Upper lobe of right lung (tissue), 1 donor: ENCODE results near the gene SYNJ2. TPM values are rescaled to one million over a fixed set of nuclear protein-coding genes. Genes with fewer than 3 reads are reported as not detected.

Source experiments
- ATAC-seq: fragments of 200-7000 bp; cut with Tn5 transposase; one replicate; pipeline ENCODE4 v1.9.1; 2020; ENCODE audit warnings: mild to moderate bottlenecking, moderate library complexity
- DNase-seq: peaks from one replicate; pipeline ENCODE4 v3.0.0-alpha.2; 2020
- H3K27ac ChIP-seq: fragments of 200-600 bp; one replicate; pipeline ENCODE4 v1.8.0; 2022
- H3K27me3 ChIP-seq: fragments of 200-600 bp; one replicate; pipeline ENCODE4 v1.8.0; 2022; ENCODE audit warnings: mild to moderate bottlenecking
- H3K36me3 ChIP-seq: fragments of 200-600 bp; one replicate; pipeline ENCODE4 v1.8.0; 2022
- H3K4me1 ChIP-seq: fragments of 200-600 bp; one replicate; pipeline ENCODE4 v1.8.0; 2022
- H3K4me3 ChIP-seq: fragments of 200-600 bp; one replicate; pipeline ENCODE4 v1.8.0; 2022; ENCODE audit warnings: mild to moderate bottlenecking
- H3K9me3 ChIP-seq: fragments of 200-600 bp; one replicate; pipeline ENCODE4 v1.8.0; 2022
- intact Hi-C: fragments of 100-400 bp; cut with DNase I; formaldehyde crosslinking; loops from one replicate; pipeline ENCODE4 v1.11.0; 2022
- total RNA-seq: library from RNA; stranded (reverse); fragmentation: NEBNext Ultra II Directional; extraction: Animal tissue kit (Norgen Biotek cat#: 25700); gene quantifications from one replicate; pipeline ENCODE4 v1.2.1, GENCODE V29; 2021
- TF ChIP-seq, protein P1 (sequence below): fragments of 200-600 bp; IDR thresholded peaks from one replicate; pipeline ENCODE4 v1.8.0; 2022; ENCODE audit warnings: antibody characterized with exemption
- donor health status: DM: no; HTN: yes; CAD: no; lungs with severe emphysema.

The SYNJ2 gene
- total RNA-seq, 1 donor from 2014 or later: 7.2 TPM

DNA sequence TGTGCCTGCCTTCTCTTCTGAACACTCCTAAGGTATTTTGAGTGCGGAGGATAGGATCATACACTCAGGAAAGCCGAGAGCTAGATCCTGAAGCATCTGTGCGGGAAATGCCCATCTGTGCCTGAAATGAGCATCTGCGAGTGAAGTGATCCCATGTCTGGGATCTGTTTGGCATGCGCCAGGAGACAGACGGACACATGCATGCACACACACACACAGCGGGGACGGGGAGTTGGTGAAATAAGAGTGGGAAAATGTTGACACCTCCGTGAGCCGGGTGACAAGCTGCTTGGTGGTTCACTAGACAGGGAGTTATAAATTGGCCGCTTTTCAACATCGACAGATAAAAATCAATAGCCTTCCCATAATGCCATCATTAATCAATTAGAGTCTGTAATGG lies 13.8 kb downstream of the SYNJ2 start:
- no peak overlapping the region for H3K4me3 ChIP-seq
- ATAC-seq (no peak), DNase-seq (no peak)
- H3K9me3 ChIP-seq: no peaks in the 10 kb centered on the region
- intact Hi-C loops: no loop called here
- TF ChIP-seq, protein P1, sequence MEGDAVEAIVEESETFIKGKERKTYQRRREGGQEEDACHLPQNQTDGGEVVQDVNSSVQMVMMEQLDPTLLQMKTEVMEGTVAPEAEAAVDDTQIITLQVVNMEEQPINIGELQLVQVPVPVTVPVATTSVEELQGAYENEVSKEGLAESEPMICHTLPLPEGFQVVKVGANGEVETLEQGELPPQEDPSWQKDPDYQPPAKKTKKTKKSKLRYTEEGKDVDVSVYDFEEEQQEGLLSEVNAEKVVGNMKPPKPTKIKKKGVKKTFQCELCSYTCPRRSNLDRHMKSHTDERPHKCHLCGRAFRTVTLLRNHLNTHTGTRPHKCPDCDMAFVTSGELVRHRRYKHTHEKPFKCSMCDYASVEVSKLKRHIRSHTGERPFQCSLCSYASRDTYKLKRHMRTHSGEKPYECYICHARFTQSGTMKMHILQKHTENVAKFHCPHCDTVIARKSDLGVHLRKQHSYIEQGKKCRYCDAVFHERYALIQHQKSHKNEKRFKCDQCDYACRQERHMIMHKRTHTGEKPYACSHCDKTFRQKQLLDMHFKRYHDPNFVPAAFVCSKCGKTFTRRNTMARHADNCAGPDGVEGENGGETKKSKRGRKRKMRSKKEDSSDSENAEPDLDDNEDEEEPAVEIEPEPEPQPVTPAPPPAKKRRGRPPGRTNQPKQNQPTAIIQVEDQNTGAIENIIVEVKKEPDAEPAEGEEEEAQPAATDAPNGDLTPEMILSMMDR: no peak
- H3K27ac ChIP-seq: no peak overlapping the region
- H3K4me1 ChIP-seq: peaks cover under 1% of the 10 kb centered on the region
- H3K27me3 ChIP-seq: no peaks in the 10 kb centered on the region
- H3K36me3 ChIP-seq: no peaks in the 10 kb centered on the region

DNA sequence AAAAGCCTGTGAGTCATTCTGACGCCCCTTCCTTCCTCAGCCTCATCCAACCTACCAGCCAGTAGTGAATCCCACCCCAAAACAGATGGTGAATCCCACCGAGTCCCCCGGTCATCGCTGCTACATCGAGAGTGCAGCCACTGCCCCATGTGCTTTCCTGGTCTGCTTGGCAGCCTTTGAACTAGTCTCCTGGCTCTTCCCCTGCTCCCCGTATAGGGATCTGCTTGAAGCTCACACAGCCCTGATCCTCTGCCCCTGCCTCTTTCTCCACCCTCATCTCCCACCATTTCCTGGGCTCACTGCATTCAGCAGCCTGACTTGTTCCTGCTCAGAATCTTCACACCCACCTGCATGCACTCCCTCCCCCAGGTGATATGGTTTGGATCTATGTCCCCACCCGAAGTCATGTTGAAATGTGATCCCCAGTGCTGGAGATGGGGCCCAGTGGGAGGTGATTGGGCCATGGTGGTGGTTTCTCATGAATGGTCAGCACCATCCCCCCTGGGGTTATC lies 14.6 kb downstream of the SYNJ2 start:
- Histone ChIP-seq H3K27me3 (no peaks in the 10 kb centered on the region), H3K4me3 (no peak overlapping the region), H3K36me3 (no peaks in the 10 kb centered on the region), H3K9me3 (no peaks in the 10 kb centered on the region), H3K27ac (no peak overlapping the region), H3K4me1 (no peaks in the 10 kb centered on the region)
- no peak for ATAC-seq
- peak; percentile 17 for DNase-seq
- TF ChIP-seq, protein P1: no peak
- intact Hi-C loops: no loop called here

DNA sequence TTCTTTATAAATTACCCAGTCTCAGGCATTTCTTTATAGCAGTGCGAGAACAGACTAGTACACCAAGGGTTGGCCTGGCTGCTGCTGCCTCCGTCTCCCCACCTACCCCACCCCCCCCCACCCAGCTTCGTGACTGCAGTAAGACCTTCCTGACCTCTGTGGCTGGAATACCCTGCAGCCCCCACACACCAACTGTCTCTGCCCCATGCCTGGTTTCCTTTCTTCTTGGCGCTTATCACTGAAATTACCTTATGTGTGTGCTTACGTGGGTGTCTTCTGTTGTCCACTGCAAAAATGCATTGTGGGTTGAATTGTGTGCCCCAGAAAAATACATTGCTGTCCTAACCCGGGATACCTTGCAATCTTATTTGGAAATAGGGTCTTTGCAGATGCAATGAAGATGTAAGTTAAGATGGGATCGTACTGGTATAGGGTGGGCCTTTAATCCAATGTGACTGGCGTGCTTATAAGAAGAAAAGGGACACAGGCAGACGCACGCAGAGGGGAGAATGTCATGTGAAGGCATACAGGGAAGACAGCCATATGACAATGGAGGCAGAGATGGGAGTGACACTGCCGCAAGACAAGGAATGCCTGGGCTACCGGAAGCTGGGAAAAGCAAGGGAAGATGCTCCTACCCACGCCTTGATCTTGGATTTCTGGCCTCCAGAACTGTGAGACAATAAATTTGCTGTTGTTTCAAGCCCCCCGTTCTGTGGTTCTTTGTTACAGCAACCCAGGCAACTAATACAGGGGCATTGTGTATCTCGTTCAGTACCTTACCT lies 15.4 kb downstream of the SYNJ2 start:
- TF ChIP-seq, protein P1: no peak
- H3K36me3 ChIP-seq: no peaks in the 10 kb centered on the region
- intact Hi-C loops: no loop called here
- no peaks in the 10 kb centered on the region for H3K4me1 ChIP-seq
- no peak overlapping the region for H3K4me3 ChIP-seq
- no peaks in the 10 kb centered on the region for H3K27me3 ChIP-seq
- H3K27ac ChIP-seq: no peak overlapping the region
- no peak for ATAC-seq
- DNase-seq: no peak
- no peaks in the 10 kb centered on the region for H3K9me3 ChIP-seq

DNA sequence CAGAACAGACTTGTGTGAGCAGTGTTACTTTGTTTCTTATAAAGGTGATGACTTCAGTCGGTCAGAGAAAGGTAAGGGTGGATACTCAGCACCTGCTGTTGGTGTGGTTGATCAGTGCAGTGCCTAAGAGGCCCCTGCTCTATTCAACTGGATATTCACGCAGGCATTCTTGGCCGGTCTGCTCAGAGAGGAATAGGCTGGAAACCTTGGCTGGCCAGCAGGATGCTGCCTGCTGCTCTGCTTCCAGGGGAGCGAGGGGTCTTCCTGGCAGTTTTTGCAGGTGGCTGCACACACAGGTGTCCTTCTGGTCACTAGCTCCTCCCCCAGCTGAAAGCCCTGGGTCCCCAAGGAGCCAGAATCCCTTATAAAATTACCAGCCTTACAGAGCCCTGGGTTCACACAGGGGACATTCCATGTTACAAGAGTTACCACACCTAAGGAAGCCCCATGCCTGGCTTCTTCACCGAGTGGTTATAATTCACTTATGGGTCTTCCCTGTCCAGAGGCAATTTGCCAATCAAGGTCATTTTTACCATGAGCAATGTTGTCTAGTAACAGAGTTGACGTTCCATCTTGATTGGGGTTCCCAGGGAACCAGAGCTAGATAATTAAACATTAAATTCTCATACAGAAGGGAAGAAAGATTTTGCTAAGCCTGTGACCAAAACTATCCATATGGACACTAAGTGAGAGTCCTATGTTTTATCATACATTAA lies 16.4 kb downstream of the SYNJ2 start:
- Histone ChIP-seq H3K9me3 (no peaks in the 10 kb centered on the region), H3K36me3 (no peaks in the 10 kb centered on the region), H3K27ac (no peak overlapping the region), H3K4me1 (peaks cover 7% of the 10 kb centered on the region), H3K27me3 (no peaks in the 10 kb centered on the region), H3K4me3 (no peak overlapping the region)
- intact Hi-C loops: no loop called here
- no peak for ATAC-seq
- DNase-seq: no peak
- TF ChIP-seq, protein P1: no peak

DNA sequence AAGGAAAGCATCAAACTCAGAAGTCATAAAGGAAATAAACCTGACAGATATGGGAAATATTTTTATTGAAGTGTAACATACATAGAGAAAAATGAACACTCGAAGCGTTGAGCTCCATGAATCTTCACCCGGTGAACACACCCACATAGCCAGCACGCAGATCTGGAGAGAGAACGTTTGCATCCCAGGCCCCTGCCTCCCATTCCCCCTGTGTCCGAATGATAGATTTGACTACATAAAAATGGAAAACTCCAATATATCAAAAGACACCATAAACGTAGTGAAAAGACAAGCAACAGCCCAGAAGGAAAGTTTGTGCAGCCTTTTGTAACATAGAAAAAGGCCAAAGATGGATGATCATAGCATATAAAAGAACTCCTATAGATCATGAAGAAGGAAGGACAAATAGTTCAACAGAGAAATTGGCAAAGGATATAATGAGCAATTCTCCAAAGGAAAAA lies 17.1 kb downstream of the SYNJ2 start:
- H3K27me3 ChIP-seq: no peaks in the 10 kb centered on the region
- intact Hi-C loops: no loop called here
- no peaks in the 10 kb centered on the region for H3K9me3 ChIP-seq
- no peak overlapping the region for H3K4me3 ChIP-seq
- ATAC-seq (no peak), DNase-seq (no peak)
- TF ChIP-seq, protein P1: no peak
- H3K27ac ChIP-seq: no peak overlapping the region
- no peaks in the 10 kb centered on the region for H3K36me3 ChIP-seq
- peaks cover 12% of the 10 kb centered on the region for H3K4me1 ChIP-seq
